Neuronal stem cell (in vitro differentiated cells): ENCODE results near the gene COL9A2.
A peak's percentile ranks its signal among the peaks of the same experiment; 100 is the strongest.

Source experiments
- DNase-seq: peaks from one replicate; pipeline ENCODE4 v3.0.0-alpha.2; 2013; ENCODE audit warnings: low spot score
- H2AFZ ChIP-seq: one replicate; pipeline ENCODE4 v1.6.1; 2013; ENCODE audit warnings: mild to moderate bottlenecking, low read length, inconsistent platforms
- H2AK5ac ChIP-seq: 2 replicates; pipeline ENCODE4 v1.6.1; 2013; ENCODE audit warnings: low read depth, mild to moderate bottlenecking, inconsistent platforms, low read length, moderate library complexity, mixed read lengths
- H2BK120ac ChIP-seq: 2 replicates; pipeline ENCODE4 v1.6.1; 2013; ENCODE audit warnings: low read depth, mild to moderate bottlenecking, inconsistent platforms, low read length, moderate library complexity, mixed read lengths
- H2BK12ac ChIP-seq: one replicate; pipeline ENCODE4 v1.6.1; 2013; ENCODE audit warnings: low read length, inconsistent platforms
- H2BK15ac ChIP-seq: 2 replicates; pipeline ENCODE4 v1.6.1; 2013; ENCODE audit warnings: mild to moderate bottlenecking, low read length, inconsistent platforms, mixed read lengths
- H2BK5ac ChIP-seq: one replicate; pipeline ENCODE4 v1.6.1; 2013; ENCODE audit warnings: inconsistent platforms, mild to moderate bottlenecking, low read length, moderate library complexity
- H3K14ac ChIP-seq: one replicate; pipeline ENCODE4 v1.6.1; 2013; ENCODE audit warnings: low read length, inconsistent platforms
- H3K18ac ChIP-seq: 2 replicates; pipeline ENCODE4 v1.6.1; 2013; ENCODE audit warnings: low read length, inconsistent platforms
- H3K23ac ChIP-seq: 2 replicates; pipeline ENCODE4 v1.6.1; 2013; ENCODE audit warnings: low read depth, mild to moderate bottlenecking, mixed read lengths, low read length, inconsistent platforms; ENCODE audit not compliant: poor library complexity
- H3K27ac ChIP-seq: replicated peaks from 3 replicates; pipeline ENCODE4 v1.5.1; 2013; ENCODE audit warnings: low read length, inconsistent platforms
- H3K27me3 ChIP-seq, 3 experiments: 2 replicates each; pipeline ENCODE4 v1.6.1; 2013; ENCODE audit warnings: low read length in 3 of 3, mild to moderate bottlenecking in 2 of 3, inconsistent platforms in 1 of 3, low read depth in 1 of 3, mixed read lengths in 1 of 3, moderate library complexity in 1 of 3; ENCODE audit not compliant: control insufficient read depth in 3 of 3, insufficient read depth in 3 of 3
- H3K36me3 ChIP-seq, 2 donors: replicated peaks in 1 of 2; 2 replicates each; pipeline ENCODE4 v1.6.1; 2013; ENCODE audit warnings: low read length in 2 of 2; ENCODE audit not compliant: control insufficient read depth in 2 of 2, insufficient read depth in 2 of 2
- H3K4ac ChIP-seq: 2 replicates; pipeline ENCODE4 v1.6.1; 2013; ENCODE audit warnings: inconsistent platforms, mild to moderate bottlenecking, low read length, moderate library complexity
- H3K4me1 ChIP-seq, 2 donors: 1 replicate in 1 of 2; 2 replicates in 1 of 2; pipeline ENCODE4 v1.6.1; 2013; ENCODE audit warnings: low read length in 2 of 2, low read depth in 1 of 2; ENCODE audit not compliant: control insufficient read depth in 2 of 2, insufficient read depth in 1 of 2
- H3K4me2 ChIP-seq: one replicate; pipeline ENCODE4 v1.6.1; 2013; ENCODE audit warnings: mild to moderate bottlenecking, low read length, inconsistent platforms; ENCODE audit not compliant: insufficient read depth, poor library complexity, severe bottlenecking
- H3K4me3 ChIP-seq, 2 donors: 2 replicates each; pipeline ENCODE4 v1.5.1; 2013; ENCODE audit warnings: low read length in 2 of 2, mild to moderate bottlenecking in 2 of 2, inconsistent platforms in 1 of 2, moderate library complexity in 1 of 2
- H3K79me1 ChIP-seq: one replicate; pipeline ENCODE4 v1.6.1; 2013; ENCODE audit warnings: low read depth, mild to moderate bottlenecking, inconsistent platforms, low read length, moderate library complexity
- H3K9ac ChIP-seq: one replicate; pipeline ENCODE4 v1.6.1; 2013; ENCODE audit warnings: mild to moderate bottlenecking, low read depth, low read length, inconsistent platforms; ENCODE audit not compliant: poor library complexity
- H3K9me3 ChIP-seq, 2 donors: replicated peaks in 1 of 2; 2 replicates each; pipeline versions ENCODE3 to v1.6.1; 2013; ENCODE audit warnings: low read length in 2 of 2, mild to moderate bottlenecking in 2 of 2, inconsistent platforms in 1 of 2, low read depth in 1 of 2, mixed read lengths in 1 of 2, moderate library complexity in 1 of 2; ENCODE audit not compliant: control insufficient read depth in 2 of 2, insufficient read depth in 1 of 2
- H4K8ac ChIP-seq: one replicate; pipeline ENCODE4 v1.6.1; 2013; ENCODE audit warnings: low read depth, mild to moderate bottlenecking, inconsistent platforms, low read length, moderate library complexity
- H4K91ac ChIP-seq: one replicate; pipeline ENCODE4 v1.6.1; 2013; ENCODE audit warnings: low read length, low read depth, mild to moderate bottlenecking, inconsistent platforms; ENCODE audit not compliant: poor library complexity
- WGBS, 2 donors: extraction: QIAGEN DNeasy Blood & Tissue Kit; methylation state at CpG; one replicate each; pipeline ENCODE4 v1.1.7; 2013; ENCODE audit warnings: missing lambda C conversion rate in 2 of 2, mixed read lengths in 1 of 2; ENCODE audit not compliant: insufficient read length in 2 of 2, insufficient replicate concordance in 1 of 2; ENCODE audit errors: extremely low coverage in 2 of 2; 5-methylcytosine and 5-hydroxymethylcytosine counted together

Gene COL9A2

GRCh38 chr1:40299366-40300248 is 17.5 kb downstream of the COL9A2 start:
- no peaks in the 10 kb centered on the region for H3K79me1 ChIP-seq
- H3K4ac ChIP-seq = no peak overlapping the region
- no peak overlapping the region for H3K4me3 ChIP-seq
- H3K9me3 ChIP-seq = no peaks in the 10 kb centered on the region
- no peak overlapping the region for H2BK12ac ChIP-seq
- H2BK15ac ChIP-seq = peak overlapping the region; percentile 66
- no peak overlapping the region for H2AFZ ChIP-seq
- no peak overlapping the region for H2BK120ac ChIP-seq
- peak overlapping the region; percentile 52 for H2AK5ac ChIP-seq
- peak overlapping the region; percentile 51 for H3K14ac ChIP-seq
- no peak overlapping the region for H3K27ac ChIP-seq
- H3K9ac ChIP-seq = no peak overlapping the region
- no peak overlapping the region for H3K4me2 ChIP-seq
- H3K18ac ChIP-seq = peak overlapping the region; percentile 34
- H3K23ac ChIP-seq = no peak overlapping the region
- DNase-seq = no peak
- no peaks in the 10 kb centered on the region for H3K27me3 ChIP-seq
- H4K8ac ChIP-seq = peak overlapping the region; percentile 3
- peaks cover 0 to 5% of the 10 kb centered on the region in 2 donors for H3K36me3 ChIP-seq
- H3K4me1 ChIP-seq = peaks cover 0 to 2% of the 10 kb centered on the region in 2 donors
- no CpG with 5 or more reads among the region's 8 CpGs for WGBS, 2 donors
- H2BK5ac ChIP-seq = no peak overlapping the region
- no peak overlapping the region for H4K91ac ChIP-seq

- Histone ChIP-seq H3K4me1 (no peaks in the 10 kb centered on the region), H3K9ac (no peak overlapping the region), H3K4ac (no peak overlapping the region), H2BK120ac (no peak overlapping the region), H3K9me3 (no peaks in the 10 kb centered on the region), H3K79me1 (no peaks in the 10 kb centered on the region), H4K91ac (no peak overlapping the region), H3K27ac (no peak overlapping the region), H3K14ac (no peak overlapping the region), H2AK5ac (no peak overlapping the region), H2AFZ (no peak overlapping the region), H3K36me3 (peaks cover 16 to 73% of the 10 kb centered on the region in 2 donors), H3K4me2 (no peak overlapping the region), H3K18ac (no peak overlapping the region), H3K23ac (no peak overlapping the region), H2BK12ac (no peak overlapping the region), H4K8ac (no peak overlapping the region), H2BK5ac (no peak overlapping the region), H2BK15ac (no peak overlapping the region), H3K27me3 (no peaks in the 10 kb centered on the region), H3K4me3 (no peak overlapping the region)
- DNase-seq = no peak
- no CpG with 5 or more reads among the region's 2 CpGs for WGBS, 2 donors
These were observed 25.8 kb downstream of the COL9A2 start for GRCh38 chr1:40291293-40291692.

GRCh38 chr1:40281853-40282252 is 35.2 kb downstream of the COL9A2 start:
- no peak overlapping the region for H2BK5ac ChIP-seq
- no peak overlapping the region for H2AFZ ChIP-seq
- H2BK12ac ChIP-seq = no peak overlapping the region
- no peak overlapping the region for H3K4me3 ChIP-seq
- no peaks in the 10 kb centered on the region for H3K27me3 ChIP-seq
- no CpG with 5 or more reads among the region's 2 CpGs for WGBS, 2 donors
- peaks cover 10 to 79% of the 10 kb centered on the region in 2 donors for H3K36me3 ChIP-seq
- H3K4me2 ChIP-seq = no peak overlapping the region
- no peak overlapping the region for H2BK120ac ChIP-seq
- no peak overlapping the region for H3K23ac ChIP-seq
- no peak for DNase-seq
- H3K4ac ChIP-seq = no peak overlapping the region
- no peak overlapping the region for H3K18ac ChIP-seq
- no peaks in the 10 kb centered on the region for H3K9me3 ChIP-seq
- no peak overlapping the region for H4K91ac ChIP-seq
- H3K4me1 ChIP-seq = no peaks in the 10 kb centered on the region
- no peak overlapping the region for H3K9ac ChIP-seq
- no peak overlapping the region for H2AK5ac ChIP-seq
- H3K14ac ChIP-seq = no peak overlapping the region
- H2BK15ac ChIP-seq = no peak overlapping the region
- H3K27ac ChIP-seq = no peak overlapping the region
- H3K79me1 ChIP-seq = no peaks in the 10 kb centered on the region
- no peak overlapping the region for H4K8ac ChIP-seq

- Histone ChIP-seq H2AK5ac (no peak overlapping the region), H2BK15ac (no peak overlapping the region), H3K4me1 (no peaks in the 10 kb centered on the region), H3K36me3 (peaks cover 12 to 85% of the 10 kb centered on the region in 2 donors), H3K9ac (no peak overlapping the region), H2BK120ac (no peak overlapping the region), H3K9me3 (no peaks in the 10 kb centered on the region), H3K27me3 (no peaks in the 10 kb centered on the region), H4K8ac (no peak overlapping the region), H3K4me3 (no peak overlapping the region), H4K91ac (no peak overlapping the region), H2AFZ (no peak overlapping the region), H3K79me1 (no peaks in the 10 kb centered on the region), H2BK5ac (no peak overlapping the region), H3K4ac (no peak overlapping the region), H3K18ac (no peak overlapping the region), H3K23ac (no peak overlapping the region), H3K14ac (no peak overlapping the region), H2BK12ac (no peak overlapping the region), H3K4me2 (no peak overlapping the region), H3K27ac (no peak overlapping the region)
- no peak for DNase-seq
- no CpG with 5 or more reads among the region's 3 CpGs for WGBS, 2 donors
These were observed 41.0 kb downstream of the COL9A2 start for GRCh38 chr1:40276122-40276521.
